Stimulated activated CD4-positive, alpha-beta T cell treated with anti-CD3 and anti-CD28 coated beads, Interleukin-1b, Interleukin-23, amount 100 ng/mL, for 24 hours (primary cell): ENCODE data around the gene NOM1.

Experiments used
- DNase-seq, 4 experiments: peaks; one replicate each; pipeline ENCODE4 v3.0.0-alpha.2; 2020; ENCODE audit warnings: low read depth in 4 of 4, low spot score in 1 of 4

NOM1 gene

DNA sequence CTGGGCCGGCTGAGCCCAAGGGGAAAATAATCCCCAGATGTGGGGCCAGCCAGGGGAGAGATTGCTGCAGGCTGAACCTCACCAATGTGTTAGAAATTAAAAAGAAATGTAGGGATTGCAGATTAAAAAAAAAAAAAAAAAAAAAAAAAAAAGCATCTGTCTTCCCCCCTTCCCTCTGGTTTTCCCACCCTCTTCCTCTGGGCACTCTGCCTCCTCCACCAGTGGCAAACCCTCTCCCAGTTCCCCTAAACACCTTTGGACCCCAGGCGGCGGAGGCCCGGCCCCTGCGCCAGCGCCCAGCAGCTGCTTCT lies 53.9 kb downstream of the NOM1 start:
- DNase-seq: no peak

DNA sequence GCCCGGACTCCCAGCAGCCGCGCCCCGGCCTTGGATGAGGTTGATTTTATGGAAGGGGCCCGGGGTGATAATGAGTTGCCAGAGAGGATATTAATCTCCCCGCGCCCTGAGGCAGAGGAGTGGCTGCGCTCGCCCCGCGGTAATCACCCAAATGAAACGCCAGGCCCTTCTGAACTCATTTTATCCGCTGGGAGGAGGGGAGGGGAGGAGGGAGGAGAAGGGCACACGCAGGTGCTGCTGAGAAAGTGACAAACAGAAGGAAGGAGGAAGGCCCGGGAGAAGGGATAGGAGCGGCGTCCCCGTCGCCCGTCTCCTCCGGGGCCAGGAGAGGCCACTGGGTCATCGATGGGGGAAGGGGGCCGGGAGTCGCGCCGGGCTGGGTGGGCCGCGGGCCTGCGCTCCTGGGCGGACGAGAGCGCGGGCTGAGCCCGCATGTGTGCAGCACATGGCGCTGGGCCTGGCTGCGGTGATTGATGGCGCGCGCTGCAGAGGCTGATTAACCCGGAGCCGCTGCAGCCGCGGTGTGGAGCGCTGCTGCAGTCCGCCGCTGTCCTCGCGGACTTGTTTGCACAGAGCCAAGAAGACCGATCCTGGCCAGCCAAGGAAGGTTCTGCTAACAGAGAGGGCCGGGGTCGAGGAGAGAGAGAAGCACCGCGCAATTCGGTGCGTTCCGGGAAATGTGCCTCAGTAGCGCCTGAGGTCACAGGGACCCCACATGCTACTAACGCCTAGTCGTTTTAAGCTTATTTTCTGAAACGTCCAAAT lies 54.4 kb downstream of the NOM1 start:
- no peak for DNase-seq

DNA sequence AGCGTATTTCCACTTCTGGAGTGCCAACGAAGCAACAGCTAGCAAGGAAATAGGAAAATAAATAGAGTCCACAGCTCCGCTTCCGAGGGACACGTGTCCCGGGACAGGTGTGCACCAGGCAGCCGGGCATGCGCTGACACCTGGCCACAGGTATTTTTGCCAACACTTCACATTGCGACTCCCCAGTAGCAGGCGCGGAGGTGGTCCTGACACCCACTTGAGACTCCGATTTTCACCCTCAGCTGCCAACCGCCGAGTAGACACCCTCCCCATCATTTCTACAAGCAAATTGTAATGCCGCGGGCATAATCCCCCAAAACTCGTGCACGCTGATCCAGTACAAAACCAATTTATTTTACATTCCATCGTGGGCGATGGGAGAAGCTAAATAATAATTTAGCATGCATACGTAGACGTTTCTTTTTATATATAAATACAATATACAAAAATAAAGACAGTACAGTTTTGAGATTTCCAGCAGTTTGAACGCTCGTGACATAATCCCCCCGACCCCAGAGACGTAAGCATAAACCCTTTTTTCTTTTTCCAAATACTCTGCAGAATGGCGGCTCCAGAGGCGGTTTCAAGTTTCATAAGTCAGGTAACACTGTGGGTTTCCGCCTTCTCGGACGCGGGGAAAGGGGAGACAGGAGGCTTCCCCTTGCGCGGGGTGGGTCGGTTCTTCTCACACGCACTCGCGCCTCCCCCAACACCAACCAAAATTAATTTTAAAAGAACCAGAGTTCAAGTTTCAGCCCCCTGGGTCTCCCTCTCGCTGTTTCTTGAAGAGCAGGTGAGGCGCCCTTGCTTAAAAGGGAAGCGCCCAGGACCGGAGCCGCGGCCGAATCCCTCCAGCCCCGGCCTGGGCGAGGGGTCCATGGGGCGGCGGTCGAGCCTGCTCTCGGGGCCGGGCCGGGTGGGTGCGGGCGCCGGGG lies 55.3 kb downstream of the NOM1 start:
- no peak for DNase-seq

DNA sequence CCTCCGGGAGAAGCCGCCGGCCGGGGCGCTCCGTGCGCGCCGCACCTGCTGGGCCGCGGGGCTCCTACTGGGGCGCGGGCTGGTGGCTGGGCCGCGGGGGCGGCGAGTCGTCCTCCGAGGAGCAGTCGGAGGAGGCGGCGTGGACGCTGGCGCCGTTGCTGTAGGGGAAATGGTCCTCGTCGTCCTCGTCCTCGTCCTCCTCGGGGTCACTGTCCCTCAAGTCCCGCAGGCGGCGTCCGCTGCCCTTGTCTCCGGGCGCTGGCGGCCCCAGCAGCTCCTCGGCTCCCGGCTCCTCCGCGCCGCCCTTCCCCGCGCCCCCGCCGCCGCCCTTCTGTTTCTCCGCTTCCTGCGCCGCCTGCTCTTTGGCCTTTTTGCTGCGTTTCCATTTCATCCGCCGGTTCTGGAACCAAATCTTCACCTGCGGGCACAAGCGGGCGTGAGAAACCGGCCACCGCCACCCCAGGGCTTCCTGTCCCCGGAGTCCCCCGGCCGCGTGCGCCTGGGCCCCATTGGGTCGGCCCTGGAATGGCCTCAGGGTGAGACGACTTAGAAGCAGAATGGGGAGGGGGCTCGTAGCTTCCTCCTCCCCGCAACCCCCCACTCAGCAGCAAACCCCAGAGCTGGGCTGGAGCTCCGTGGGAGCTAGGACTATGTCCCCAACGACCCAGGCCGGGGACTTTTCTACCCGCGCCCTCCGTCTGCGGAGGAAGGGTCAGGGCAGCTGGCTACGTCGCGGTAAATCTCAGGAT lies 56.1 kb downstream of the NOM1 start:
- DNase-seq: no peak

DNA sequence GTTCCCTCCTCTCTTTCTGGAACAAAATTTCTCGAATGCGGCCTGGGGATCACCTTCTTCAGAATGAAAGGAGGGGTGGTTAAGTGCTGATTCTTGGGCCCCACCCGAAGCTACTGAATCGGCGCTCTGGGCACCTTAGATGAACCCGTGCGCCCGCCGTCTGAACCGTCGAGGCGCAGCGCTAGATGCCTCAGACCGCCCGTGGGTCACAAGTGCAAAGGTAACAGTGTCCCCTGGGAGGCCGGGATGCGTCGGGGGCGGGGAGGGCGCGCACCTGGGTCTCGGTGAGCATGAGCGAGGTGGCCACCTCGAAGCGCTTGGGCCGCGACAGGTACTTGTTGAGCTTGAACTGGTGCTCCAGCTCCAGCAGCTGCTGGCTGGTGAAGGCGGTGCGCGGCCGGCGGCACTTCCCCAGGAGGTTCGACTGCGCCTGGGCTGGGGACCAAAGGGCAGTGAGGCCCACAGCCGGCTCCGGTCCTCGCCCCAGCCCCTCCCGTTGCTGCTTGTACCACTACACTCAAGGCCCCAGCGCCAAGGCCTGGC lies 56.8 kb downstream of the NOM1 start:
- DNase-seq: no peak

DNA sequence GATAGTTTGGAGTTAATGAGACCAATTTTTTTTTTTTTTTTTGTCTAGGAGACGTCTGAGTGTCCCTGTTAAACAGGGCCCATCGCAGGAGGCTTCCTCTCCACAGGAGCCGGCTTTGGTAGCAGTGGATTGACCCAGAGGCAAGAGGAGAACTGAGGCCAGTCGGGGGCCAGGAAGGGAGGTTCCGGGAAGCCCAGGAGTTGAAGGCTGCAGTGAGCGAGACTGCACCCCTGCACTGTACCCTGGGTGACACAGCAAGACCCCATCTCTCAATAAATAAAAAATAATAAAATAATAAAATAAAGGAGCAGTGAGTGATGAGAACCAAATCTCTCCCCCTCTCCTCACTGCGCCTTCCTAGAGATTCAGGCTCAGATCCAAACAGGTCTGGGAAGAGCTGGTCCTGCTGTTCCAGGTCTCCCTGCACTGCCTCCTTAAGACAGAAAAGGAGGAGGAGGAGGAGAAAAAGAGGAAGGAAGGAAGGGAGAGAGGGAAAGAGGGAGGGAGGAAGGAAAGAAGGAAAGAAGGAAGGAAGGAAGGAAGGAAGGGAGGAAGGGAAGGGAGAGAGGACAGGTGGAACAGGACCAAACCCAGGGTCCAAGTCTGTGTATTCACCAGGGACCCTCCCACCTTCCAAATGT lies 57.4 kb downstream of the NOM1 start:
- no peak for DNase-seq

DNA sequence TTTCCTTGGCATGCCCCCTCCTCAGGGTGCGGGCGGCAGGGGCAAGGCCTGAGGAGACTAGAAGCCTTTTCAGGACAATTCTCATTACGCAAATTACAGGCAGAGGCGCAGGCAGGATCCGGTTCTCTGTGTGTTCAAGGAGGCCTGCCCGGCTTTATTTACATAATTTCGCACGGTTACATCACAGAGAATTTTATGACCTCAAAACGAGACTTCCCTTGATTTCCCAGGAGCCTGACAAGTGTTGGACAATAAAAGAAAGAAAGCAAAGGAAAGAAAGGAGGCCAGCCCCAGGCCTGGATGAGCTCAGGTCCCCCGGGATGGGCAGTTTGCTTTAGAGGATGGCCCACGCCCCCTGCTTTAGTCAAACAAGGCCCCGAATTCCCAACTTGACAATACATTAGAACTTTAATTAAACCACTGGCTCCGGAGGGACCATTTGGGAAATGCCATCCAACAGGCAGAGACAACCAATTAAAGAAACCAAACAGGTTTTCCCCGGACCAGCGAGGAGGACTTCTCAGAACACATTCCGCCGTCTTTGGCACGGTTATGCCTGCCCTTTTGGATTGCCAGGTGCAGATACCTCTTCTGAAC lies 58.1 kb downstream of the NOM1 start:
- DNase-seq: no peak

DNA sequence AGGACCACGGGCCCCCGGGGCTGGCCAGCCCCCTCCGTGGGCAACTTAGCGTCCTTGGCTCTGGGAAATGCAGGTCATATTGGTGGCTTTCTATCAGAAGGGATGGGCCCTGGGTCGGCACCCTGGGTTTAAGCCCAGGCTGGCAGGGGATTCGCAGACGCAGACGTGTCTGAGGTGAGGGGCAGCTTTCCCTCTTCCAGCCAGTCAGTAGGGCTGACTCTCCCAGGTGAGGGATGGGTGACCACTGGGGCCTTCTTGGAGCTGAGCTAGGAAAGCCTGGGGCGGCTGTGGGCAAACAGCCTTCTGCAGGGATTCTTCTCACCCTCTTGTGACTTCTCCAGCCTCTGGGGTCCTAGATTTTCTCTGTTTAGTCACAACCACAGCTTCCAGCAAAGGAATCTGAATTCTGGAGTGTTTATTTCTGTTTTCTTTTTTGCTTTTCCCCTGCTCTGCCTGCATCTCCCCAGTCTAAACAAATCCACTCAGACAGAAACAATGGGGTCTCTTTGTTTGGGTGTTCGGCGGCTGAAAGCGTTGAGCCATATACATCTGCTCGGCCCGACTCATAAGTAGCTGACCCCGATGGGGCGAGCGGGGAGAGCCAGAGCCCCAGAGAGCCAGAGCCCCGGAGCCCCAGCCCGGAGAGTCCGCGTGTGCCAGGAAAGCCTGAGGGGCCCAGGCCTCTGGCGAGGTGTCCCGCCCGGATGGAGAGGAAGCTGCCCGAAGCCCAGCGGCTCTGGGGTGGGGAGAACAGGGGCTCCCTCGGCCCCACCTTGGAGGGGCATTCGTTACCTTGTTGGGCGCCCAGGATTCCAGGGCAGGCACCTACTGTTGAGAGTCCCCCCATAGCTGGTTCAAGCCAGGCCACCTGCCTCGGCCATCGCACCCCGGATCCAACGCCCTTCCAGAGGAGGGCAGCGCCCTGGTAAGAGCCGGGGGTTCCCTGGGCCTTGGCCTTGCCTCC lies 59.0 kb downstream of the NOM1 start:
- DNase-seq: no peak

DNA sequence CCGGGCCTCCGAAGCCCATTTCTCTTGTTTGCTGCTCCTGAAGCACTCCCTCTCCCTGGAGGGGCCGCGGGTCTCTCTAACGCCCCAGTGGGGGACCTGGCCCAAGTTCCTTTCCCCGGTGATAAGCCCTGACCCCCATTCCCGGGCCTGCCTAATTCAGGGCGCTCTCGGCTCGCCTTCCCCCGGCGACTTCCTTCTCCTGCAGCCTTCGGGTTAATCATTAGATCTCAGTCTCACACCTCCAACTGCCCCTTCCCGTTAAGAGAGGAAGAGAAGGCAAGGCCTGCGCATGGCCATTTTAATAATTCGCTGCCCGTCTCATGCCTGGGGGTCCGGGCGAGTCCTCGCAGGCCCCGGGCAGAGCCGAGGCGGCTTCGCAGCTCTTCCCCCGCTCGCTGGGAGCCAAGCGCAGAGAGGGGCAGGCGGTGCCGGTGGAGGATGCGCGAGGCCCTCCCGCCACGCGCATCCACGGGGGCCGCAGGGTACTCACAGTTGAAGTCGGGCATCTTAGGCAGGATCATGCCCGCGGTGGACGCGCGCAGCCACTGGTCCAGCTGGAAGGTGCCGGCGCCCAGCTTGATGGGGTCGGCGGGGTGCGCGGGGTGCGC lies 59.8 kb downstream of the NOM1 start:
- DNase-seq: no peak

DNA sequence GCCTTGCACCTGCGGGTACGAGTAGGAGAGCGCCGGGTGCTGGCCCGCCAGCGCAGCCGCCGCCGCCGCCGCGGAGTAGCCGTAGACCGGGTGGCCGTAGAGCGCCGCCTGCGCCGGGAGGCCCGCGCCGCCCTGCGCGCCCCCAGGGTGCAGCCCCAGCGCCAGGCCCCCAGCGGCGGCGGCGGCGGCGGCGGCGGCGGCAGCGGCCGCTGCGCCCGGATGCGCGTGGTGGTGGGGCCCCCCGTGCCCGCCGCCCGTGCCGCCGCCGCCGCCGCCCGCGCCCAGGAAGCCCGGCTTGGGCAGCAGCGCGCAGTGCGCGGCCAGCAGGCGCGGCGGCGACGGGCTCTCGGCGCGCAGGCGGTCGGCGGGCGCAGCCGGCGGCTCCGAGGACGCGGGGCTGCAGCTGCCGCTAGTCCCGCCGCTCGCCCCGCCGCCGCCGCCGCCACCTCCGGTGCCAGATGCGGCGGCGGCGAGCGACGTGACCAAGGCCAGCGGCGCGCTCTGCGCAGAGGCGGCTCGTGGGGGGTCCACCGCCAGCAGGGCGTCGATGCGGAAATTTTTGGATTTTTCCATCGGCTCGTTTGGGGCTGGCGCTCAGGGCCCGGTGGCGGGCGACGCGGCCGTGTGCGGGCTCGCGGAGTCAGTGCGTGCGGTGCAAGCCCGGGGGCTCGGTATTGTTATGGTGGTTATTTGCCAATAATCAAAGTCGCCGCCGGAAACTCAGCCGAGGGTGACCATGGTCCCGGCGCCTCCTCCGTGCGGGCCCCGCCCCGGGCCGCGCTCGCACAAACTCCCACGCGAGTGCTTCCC lies 60.5 kb downstream of the NOM1 start:
- DNase-seq: no peak

DNA sequence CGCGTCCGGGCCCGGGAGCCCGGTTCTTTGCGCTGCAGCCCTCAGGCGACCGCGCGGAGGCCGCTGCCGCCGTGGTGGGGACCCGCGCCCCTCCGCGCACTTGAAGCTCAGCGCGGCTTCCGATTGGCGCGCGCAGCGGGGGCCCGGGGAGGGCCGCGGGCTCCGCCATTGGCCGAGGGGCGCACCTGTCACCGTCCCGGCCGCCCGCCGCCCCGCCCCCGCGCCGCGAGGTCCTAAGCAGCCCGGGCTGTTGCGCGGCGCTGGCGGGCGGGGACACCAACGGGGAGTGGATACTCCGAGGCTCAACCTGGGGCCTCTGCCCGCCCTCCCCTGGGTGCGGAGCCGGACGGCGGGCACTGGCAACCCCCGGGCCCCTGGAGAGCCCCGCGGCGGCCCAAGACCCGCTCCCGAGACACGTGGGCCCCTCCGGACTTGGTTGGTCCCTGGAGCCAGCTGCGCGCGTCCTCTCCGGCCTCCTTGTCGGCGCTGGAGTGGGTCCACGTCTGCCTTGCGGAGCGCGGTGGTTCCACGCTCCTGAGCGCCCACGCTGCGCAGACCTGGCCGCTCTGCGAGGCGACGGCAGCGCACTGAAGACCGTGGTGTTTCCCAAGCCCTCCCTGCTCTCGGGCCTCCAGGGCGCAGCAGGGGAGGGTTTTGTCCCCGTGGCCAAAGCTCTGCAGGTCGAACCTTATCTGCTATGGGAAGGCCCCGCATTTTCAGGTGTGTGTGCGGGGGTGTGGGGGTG lies 61.2 kb downstream of the NOM1 start, which contains the start of gene MNX1:
TSS of gene MNX1 (minus strand) at position 76 of the 745 bp plus-strand sequence. CDS start 313 bp downstream, outside the sequence.
- peak in 2 of 4 experiments; percentile 30 to 40 for DNase-seq

DNA sequence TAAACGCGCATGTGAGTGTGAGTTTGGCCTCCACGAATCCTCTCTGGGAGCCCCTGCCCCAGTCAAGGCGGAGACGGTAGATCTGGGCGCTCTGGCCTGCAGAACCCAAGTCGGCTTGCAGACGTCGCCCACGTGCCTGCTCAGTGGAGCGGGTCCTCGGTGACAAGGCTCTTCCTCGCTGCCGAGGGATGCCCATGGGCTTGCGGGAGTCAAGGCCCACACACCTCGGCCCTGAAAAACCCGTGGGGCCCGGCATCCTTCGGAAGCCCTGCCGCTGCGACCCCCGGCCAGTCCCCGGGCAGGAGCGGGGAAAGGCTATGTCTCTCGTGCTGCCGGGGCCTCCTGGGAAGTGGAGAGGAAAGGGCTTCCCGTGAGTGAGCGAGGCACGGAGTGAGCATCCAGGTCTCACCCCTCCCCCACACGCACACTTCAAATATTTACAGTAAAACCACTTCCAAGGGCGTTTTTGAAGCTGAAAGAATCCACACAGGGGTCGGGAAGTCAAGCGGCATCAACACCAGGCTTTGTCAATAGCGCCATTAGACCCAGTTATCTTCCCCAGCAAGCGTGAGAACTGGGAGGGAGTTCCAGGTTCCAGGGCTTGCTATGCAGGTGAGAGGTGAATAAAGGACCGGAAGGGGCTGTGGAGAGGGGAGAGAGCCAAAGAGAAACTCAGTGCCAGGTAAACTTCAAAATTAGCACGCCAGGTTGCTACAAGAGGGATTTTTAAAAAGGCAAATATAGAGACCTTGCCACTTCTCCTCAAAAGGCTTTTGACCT lies 62.0 kb downstream of the NOM1 start:
- no peak for DNase-seq

DNA sequence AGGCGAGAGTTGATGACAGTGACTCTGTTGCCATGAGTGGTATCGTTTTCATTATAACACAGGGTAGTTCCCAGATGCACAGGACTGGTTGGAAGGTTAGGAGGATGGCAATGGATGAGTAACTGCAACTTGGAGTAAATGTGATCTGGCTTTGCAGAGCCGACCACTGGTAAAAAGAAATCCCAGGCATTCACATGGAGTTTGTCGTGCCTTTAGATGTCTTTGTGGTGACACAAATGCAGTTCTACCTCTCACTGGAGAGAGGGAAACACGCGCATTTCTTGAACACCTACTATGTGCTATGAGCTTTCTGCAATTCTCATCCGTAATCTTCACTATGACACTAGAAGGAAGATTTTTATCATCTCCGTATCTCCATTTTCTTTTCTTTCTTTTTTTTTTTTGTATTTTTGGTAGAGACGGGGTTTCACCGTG lies 62.6 kb downstream of the NOM1 start:
- no peak for DNase-seq

DNA sequence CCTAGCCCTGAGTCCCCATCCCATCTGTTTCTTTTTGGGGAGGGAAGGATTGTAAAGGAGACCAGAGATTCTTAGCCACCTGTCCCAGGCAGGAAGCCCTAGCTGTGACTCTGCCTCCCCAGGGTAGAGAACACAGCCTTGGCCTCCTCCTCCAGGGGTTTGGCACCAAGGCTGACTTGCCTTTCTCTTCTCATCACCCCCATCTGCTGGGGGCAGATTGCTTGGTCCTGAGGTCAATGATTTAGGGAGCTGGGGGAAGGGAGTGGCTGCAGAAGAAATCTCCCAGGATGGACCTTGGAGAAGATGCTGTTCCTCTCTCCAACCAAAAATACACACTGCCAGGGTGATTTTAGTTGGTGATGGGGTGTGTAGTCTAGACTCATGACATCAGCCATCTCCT lies 63.6 kb downstream of the NOM1 start:
- no peak for DNase-seq

DNA sequence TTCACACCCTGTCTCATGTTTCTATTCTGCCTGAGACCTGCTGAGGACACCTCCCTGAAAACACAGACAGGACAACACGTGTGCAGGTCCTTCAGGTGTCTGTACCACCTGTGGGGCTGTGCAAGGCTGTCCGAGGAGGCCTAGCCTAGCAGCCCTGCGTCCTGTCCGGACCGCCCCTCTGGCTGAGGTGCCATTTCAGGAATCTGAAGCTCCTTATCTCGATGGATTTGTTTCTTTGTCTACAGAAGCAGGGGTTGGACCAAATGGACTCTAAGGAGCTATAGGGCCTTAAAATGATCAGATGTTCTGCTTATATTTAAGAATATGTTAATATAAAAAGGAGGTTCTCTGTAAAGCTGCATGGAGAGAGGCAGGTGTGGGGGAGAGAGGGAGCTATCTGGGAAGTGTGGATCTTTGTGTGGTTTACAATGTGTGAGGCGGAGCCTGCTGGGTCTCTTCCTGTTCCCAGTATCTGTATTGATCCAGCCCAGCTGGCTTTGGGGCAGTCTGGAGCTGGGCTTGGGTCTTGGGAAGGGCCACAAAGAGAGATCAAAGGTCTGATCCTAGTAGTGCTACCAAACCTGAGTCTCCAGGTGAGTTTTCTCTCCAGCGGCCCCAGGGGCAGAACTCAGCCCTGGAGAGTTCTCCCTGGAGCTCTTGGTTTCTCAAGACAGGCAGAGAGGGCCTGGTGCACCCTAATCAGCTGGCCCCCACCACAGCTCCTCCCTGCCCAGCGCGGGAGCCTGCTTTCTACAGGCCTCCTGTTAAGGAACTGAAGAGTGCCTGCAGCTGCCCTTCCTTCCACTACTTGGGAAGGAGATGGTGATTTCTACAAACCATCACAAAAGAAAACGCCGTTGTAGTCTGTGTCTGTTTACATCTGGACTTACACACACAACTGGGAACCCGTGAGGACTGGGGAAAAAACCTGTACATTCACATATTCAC lies 64.4 kb downstream of the NOM1 start:
- DNase-seq: no peak
